ENCODE measurements around the gene CD83.

Gene CD83

DNA sequence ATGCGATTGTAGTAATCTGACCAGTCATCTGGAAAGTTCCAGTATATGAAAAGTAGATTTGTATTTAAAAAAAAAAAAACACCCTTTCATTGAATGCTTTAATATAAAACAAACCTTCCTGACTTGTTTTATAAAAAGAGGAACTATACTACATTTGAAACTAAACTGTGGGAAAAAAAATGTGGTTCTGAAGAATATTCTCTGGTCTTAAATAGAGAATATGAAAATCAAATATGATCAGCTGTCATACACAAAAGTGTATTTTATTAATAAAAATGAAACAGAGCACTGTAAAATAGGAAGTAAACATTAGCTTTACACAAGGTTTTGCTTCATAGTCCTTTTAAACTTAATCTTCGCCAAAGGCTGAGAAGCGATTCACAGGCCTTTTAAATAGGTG, 25.3 kb upstream of the CD83 start:
- no peak for DNase-seq

DNA sequence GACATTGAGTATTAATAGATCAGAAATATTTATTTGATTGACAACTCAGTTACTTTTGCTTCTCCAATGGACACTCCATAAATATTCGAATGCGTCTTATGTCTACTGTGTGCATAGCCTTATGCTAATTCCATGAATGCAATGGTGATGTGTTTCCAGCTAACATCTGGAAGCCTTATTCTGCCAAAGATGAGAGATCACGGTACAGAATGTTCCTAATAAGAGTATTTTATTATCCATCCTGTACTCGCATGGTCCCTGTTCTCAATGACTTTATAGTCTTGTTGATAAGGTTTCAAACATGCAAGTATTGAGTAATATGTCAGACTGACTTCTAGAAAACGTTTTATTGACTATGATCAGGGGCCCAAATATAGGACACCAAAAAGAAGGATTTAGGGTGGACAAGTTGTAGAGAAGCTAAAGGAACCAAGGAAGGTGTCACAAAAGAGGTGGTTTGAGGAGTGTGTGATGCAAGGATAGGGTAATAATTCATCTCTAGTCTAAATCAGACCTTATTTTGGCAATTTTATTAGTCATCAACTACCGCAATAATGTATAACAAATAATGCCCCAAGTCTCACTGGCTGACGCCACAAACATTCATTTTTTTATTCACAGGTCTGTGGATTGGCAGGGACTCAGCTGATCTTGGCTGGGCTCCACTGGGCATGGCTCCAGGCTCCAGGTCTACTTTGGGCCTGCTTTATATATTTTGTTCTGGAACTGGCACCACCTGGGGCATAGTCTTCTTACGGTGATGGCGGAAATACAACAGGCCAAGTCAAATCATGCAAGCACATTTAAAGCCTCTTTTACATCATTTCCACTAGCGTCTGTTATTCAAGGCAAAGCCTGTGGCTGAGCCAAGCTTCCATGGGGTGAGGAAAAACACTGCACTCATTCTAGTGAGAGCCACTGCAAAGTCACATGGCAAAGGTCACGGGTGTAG, 24.5 kb upstream of the CD83 start:
- no peak for DNase-seq

DNA sequence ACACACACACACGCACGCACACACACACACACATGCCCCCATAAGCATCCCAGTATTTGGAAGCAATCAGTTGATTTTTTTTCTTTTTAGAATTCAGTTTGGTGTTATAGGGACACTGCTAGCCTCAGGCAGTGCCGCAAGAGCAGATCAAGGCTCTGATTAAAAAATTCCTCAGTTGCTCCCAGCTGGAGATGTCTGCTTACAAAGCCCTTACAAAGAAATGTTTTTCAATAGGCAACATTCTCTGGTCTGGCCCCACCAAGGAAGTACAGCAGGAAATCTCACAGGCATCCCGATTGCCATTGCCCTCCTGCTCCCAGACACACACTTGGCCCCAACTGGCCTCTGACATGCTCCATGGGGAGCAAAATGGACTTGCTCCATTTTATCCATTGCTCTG, 22.9 kb upstream of the CD83 start:
- DNase-seq: no peak

- DNase-seq: no peak
These were observed 22.1 kb upstream of the CD83 start for GRCh38 chr6:14095437-14095836.

GRCh38 chr6:14100138-14100537, 17.4 kb upstream of the CD83 start:
- no peak for DNase-seq

GRCh38 chr6:14100966-14101365, 16.6 kb upstream of the CD83 start:
- no peak for DNase-seq

GRCh38 chr6:14102383-14102782, 15.2 kb upstream of the CD83 start:
- DNase-seq: no peak

DNA sequence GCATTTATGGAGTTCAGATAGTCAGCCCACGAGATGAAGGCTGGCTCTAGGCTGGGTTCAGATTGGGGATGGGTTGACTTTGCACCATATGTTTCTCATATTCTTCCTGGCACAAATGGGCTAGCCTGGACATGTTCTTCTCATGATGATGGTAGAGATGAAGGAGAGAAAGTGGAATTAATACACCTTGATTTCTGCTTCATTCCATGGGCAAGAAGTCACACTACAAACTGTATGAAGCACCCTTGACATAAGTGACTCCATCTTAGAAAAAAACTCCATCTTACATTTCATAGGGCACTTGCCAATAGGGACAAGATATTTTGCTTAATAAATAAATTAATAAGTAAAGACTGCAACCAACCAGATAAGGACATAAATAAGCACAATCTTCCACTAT, 12.0 kb upstream of the CD83 start:
- no peak for DNase-seq

DNA sequence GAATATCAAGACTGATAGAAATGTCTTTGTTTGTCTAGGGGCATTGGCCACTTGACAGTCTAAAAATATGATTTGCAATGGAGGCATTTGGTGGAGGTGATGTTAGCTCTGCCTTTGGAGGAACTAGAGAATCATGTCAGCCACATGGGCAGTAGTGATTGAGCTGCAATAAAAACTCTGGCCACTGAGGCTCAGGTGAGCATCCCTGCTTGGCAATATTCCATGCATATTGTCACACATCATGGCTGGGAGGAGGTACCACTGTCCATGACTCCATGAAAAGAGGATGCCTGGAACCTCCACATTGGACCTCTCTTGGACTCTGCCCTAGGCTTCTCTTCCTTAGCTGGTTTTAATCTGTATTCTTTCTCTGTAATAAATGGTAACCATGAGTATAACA, 10.6 kb upstream of the CD83 start:
- DNase-seq: no peak

GRCh38 chr6:14107711-14108494, 9.7 kb upstream of the CD83 start:
- no peak for DNase-seq

GRCh38 chr6:14108571-14109410, 8.8 kb upstream of the CD83 start:
- DNase-seq: peak; percentile 45

DNA sequence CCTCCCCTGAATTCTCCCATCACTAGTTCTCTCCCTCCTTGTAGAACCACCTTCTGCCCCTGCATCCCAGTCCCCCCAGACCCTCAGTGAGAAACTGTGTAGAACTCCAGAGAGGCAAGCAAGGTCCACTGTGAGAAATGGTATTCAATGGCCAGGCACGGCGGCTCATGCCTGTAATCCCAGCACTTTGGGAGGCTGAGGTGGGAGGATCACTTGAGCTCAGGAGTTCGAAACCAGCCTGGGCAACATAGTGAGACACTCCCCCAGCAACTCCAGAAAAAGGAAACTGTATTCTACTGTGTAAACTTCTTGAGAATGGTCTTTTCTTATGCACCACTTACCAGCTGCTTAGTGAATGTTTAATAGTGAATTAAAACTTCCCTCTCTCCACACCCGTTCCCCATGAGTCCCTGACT, 8.2 kb upstream of the CD83 start:
- DNase-seq: no peak

GRCh38 chr6:14110001-14110818, 7.4 kb upstream of the CD83 start:
- no peak for DNase-seq

GRCh38 chr6:14113976-14114375, 3.6 kb upstream of the CD83 start:
- no peak for DNase-seq

- DNase-seq: no peak
These were observed 493 bp downstream of the CD83 start for GRCh38 chr6:14118091-14118439.

DNA sequence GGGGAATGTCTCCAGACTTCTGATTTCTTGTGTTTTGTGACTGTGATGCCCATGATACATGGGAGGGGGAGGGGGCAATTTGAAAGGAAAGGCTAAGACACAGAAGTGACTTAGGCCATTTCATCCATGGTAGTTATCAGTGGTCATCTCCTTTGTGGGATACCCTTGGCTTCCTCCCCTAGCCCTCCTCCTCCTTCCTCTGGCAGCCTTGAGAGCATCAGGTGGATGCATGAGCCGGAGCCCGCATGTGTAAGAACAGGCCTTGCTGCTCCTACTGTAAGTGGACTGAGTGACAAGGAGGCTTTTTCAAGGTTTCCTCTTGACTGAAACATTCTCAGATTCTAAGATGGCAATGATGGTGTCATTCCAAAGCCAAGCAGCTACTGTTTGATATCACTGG, 874 bp downstream of the CD83 start:
- no peak for DNase-seq

DNA sequence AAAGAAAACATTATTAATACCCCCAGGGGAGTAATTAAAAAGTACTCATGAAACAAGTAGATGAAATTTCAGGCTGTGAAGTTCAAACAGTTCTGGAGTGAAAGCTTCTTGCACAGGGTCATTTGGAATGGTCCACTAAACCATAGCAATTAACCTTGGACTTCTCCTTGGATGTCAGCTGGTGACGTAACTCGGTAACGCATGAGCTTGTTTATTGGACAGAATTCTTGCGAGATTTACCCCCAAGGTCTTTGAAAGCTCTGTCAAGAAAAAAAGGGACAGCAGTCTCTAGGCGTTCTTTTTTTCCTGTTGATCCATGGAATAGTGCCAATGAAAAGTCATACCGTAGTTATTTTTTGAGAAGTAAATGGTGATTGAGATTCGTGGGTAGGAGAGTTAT, 2.2 kb downstream of the CD83 start:
- DNase-seq: no peak

DNA sequence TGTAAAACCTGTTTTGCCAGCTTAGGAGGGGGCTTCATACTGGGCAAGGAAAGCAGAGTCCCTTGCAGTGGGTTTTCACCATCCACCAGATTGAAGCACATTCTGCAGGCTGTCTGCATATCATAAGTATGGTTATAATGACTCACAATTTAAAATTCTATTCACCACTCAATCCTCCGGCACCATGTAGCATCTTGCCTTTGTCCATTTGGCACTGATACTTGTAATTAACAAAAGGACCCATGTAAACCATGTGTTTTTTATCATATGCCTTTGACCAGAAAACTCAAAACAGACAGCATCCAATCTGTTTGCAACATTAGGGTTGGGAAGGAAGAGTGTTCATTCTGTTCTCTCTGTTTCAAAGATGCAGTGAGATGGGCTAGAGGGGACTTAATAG, 3.0 kb downstream of the CD83 start:
- DNase-seq: no peak

- DNase-seq: peak; percentile 38
These were observed 4.4 kb downstream of the CD83 start for GRCh38 chr6:14121936-14122344.

GRCh38 chr6:14123386-14124111, 6.0 kb downstream of the CD83 start:
- no peak for DNase-seq

DNA sequence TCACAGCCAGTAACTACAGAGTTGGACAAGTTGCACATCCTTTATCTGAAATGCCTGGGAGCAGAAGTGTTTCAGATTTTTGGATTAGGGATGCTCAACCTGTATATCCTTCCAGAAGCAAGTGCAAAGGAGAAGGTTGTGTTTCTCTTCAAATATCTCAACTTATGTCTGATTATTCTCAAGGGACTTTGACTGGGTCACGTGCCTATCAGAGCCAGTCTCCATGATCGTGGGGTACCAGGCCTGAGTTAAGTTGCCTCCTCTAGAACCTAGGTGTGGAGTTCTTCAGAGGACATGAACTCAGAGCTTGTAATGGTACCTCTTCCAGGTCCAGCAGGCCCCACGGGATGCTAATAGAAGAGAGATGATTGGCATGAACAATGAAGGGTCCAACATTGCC, 7.8 kb downstream of the CD83 start:
- DNase-seq: no peak

- DNase-seq: no peak
These were observed 8.6 kb downstream of the CD83 start for GRCh38 chr6:14126191-14126590.

Data from CD4-positive, alpha-beta T cell treated with Interleukin-12 subunit alpha and Interleukin-12 subunit beta, for 1 hour (primary cell).